A549 (cell line): ENCODE measurements around the gene YLPM1. TPM values are rescaled to one million over a fixed set of nuclear protein-coding genes. Genes with fewer than 3 reads are reported as not detected.

Experiments used
- ATAC-seq, 2 experiments: fragments of 200-7000 bp in 1 of 2; fragments of >200 bp in 1 of 2; cut with Nextera tagmentation in 1 of 2; cut with Tn5 transposase in 1 of 2; 3 replicates each; pipeline versions ENCODE4 v1.8.0 to v1.9.1; 2018 to 2020; ENCODE audit warnings: mild to moderate bottlenecking in 1 of 2, moderate library complexity in 1 of 2
- CTCF ChIA-PET: fragments of 300-600 bp; sonication (Branson Sonifier 250); formaldehyde crosslinking; extraction: SDS; loops from one replicate; lab custom pipeline; 2021; ENCODE audit warnings: antibody characterized with exemption, inconsistent platforms; lab: Yijun Ruan, JAX
- POLR2A ChIA-PET: fragments of 350-600 bp; formaldehyde crosslinking; extraction: SDS; loops from one replicate; lab custom pipeline; 2021; ENCODE audit warnings: antibody characterized with exemption, inconsistent platforms; lab: Yijun Ruan, JAX
- DNase-seq, 2 experiments: peaks; one replicate each; pipeline versions ENCODE4 v3.0.0 to v3.0.0-alpha.2; 2011 to 2016; ENCODE audit warnings: low read depth in 1 of 2, low spot score in 1 of 2
- FAIRE-seq: peaks from 2 replicates; lab custom pipeline; 2011; peaks lifted over from hg19 to GRCh38; lab: Jason Lieb, UNC
- H3K27ac ChIP-seq, 2 experiments: fragments of >200 bp; sonication (Bioruptor Twin); formaldehyde crosslinking; 3 replicates each; pipeline ENCODE4 v1.5.1; 2016 to 2017
- H3K4me1 ChIP-seq: fragments of >200 bp; sonication (Bioruptor Twin); formaldehyde crosslinking; 3 replicates; pipeline ENCODE4 v1.6.1; 2016
- H3K4me2 ChIP-seq: fragments of >200 bp; sonication (Bioruptor Twin); formaldehyde crosslinking; 3 replicates; pipeline ENCODE4 v1.6.1; 2016
- H3K4me3 ChIP-seq: fragments of >200 bp; sonication (Bioruptor Twin); formaldehyde crosslinking; 3 replicates; pipeline ENCODE4 v1.5.1; 2016
- H3K9me3 ChIP-seq: fragments of >200 bp; sonication (Bioruptor Twin); formaldehyde crosslinking; 3 replicates; pipeline ENCODE4 v1.6.1; 2016
- CEBPB ChIP-seq, 2 experiments: fragments of >200 bp in 1 of 2; sonication (Bioruptor Twin) in 1 of 2; formaldehyde crosslinking in 1 of 2; IDR thresholded peaks; 2 replicates each; pipeline ENCODE4 v1.6.1; 2012 to 2016
- CHD2 ChIP-seq: fragments of 150-350 bp; IDR thresholded peaks from 2 replicates; pipeline ENCODE4 v1.6.1; 2014; ENCODE audit warnings: low read length; ENCODE audit not compliant: partially characterized antibody
- ESRRA ChIP-seq: fragments of 150-350 bp; IDR thresholded peaks from 2 replicates; pipeline ENCODE4 v1.6.1; 2014; ENCODE audit warnings: mild to moderate bottlenecking, low read length, borderline replicate concordance
- FOSL2 ChIP-seq, 2 experiments: fragments of 450-650 bp in 1 of 2; fragments of >200 bp in 1 of 2; sonication (Bioruptor Twin) in 1 of 2; formaldehyde crosslinking; IDR thresholded peaks; 2 replicates each; pipeline versions ENCODE4 v1.5.0 to v1.6.1; 2016 to 2020; ENCODE audit warnings: mild to moderate bottlenecking in 1 of 2, moderate library complexity in 1 of 2
- GATA3 ChIP-seq: IDR thresholded peaks from 2 replicates; pipeline ENCODE4 v1.6.1; 2012; ENCODE audit warnings: borderline replicate concordance
- HMGXB4 ChIP-seq: fragments of 250-450 bp; sonication (Bioruptor Pico); IDR thresholded peaks from 2 replicates; pipeline ENCODE4 v1.5.0; 2021; ENCODE audit warnings: mild to moderate bottlenecking, moderate library complexity, borderline replicate concordance
- HOXA7 ChIP-seq: fragments of 250-450 bp; sonication (Bioruptor Pico); IDR thresholded peaks from 2 replicates; pipeline ENCODE4 v1.5.0; 2020; ENCODE audit warnings: mild to moderate bottlenecking, moderate library complexity
- HOXB13 ChIP-seq: fragments of 250-450 bp; sonication (Bioruptor Pico); IDR thresholded peaks from 2 replicates; pipeline ENCODE4 v1.5.0; 2020; ENCODE audit warnings: low read depth, mild to moderate bottlenecking, moderate library complexity
- HOXB5 ChIP-seq: fragments of 250-450 bp; sonication (Bioruptor Pico); IDR thresholded peaks from 2 replicates; pipeline ENCODE4 v1.5.0; 2020; ENCODE audit warnings: mild to moderate bottlenecking, moderate library complexity
- KDM5A ChIP-seq: fragments of 200-600 bp; sonication (generic); IDR thresholded peaks from 2 replicates; pipeline ENCODE4 v1.6.1; 2016; ENCODE audit warnings: antibody characterized with exemption, mild to moderate bottlenecking
- MAX ChIP-seq: IDR thresholded peaks from 2 replicates; pipeline ENCODE4 v1.6.1; 2012
- NFE2L2 ChIP-seq: fragments of 150-350 bp; conservative IDR thresholded peaks from 2 replicates; pipeline ENCODE4 v1.6.1; 2014; ENCODE audit warnings: low read length
- NR3C1 ChIP-seq: fragments of >200 bp; sonication (Bioruptor Twin); formaldehyde crosslinking; IDR thresholded peaks from 3 replicates; pipeline ENCODE4 v1.6.1; 2017
- PBX3 ChIP-seq: IDR thresholded peaks from 2 replicates; pipeline ENCODE4 v1.6.1; 2012
- POLR2AphosphoS2 ChIP-seq: conservative IDR thresholded peaks from 2 replicates; pipeline ENCODE4 v1.6.1; 2012; ENCODE audit warnings: low read length, improper control_type of control experiment, inconsistent platforms
- RAD21 ChIP-seq, 2 experiments: fragments of >200 bp in 1 of 2; sonication (Bioruptor Twin) in 1 of 2; formaldehyde crosslinking in 1 of 2; IDR thresholded peaks in 1 of 2; conservative IDR thresholded peaks in 1 of 2; 2 replicates in 1 of 2; 3 replicates in 1 of 2; pipeline ENCODE4 v1.6.1; 2012 to 2018; ENCODE audit warnings: inconsistent platforms in 1 of 2
- REST ChIP-seq: fragments of 200-600 bp; sonication (generic); IDR thresholded peaks from 2 replicates; pipeline ENCODE4 v1.6.1; 2016; ENCODE audit warnings: antibody characterized with exemption, mild to moderate bottlenecking, moderate library complexity
- TFCP2L1 ChIP-seq: fragments of 250-450 bp; sonication (Bioruptor Pico); IDR thresholded peaks from 2 replicates; pipeline ENCODE4 v1.5.0; 2021; ENCODE audit warnings: mild to moderate bottlenecking
- ZNF302 ChIP-seq: fragments of 250-450 bp; sonication (Bioruptor Pico); IDR thresholded peaks from 2 replicates; pipeline ENCODE4 v1.9.0; 2021; ENCODE audit warnings: inconsistent platforms, mild to moderate bottlenecking, moderate library complexity
- WGBS: methylation state at CpG from one replicate; pipeline ENCODE4 v1.1.6; 2017; ENCODE audit errors: missing lambda C conversion rate; 5-methylcytosine and 5-hydroxymethylcytosine counted together
- polyA plus RNA-seq, 4 experiments: library from polyadenylated mRNA; depleted of rRNA in 3 of 4; stranded (reverse); fragments of >200 nt; fragmentation: RNase III in 1 of 4; extraction: RNeasy Plus Mini Kit Qiagen cat#74134 plus additional on column Dnase treatment in 1 of 4; gene quantifications; 2 replicates in 3 of 4; 3 replicates in 1 of 4; pipeline ENCODE4 v1.2.3, GENCODE V29; 2011 to 2017

The YLPM1 gene
- polyA plus RNA-seq, 2 of the 4 experiments (the other 2 are of a cell fraction): 20.3 to 37.8 TPM

- no peak overlapping the region for H3K27ac ChIP-seq
- ATAC-seq (no peak), FAIRE-seq (no peak), DNase-seq (no peak)
- no peak for TF ChIP-seq HMGXB4
- TF ChIP-seq GATA3: no peak
- no peak for TF ChIP-seq CEBPB (IDR thresholded peaks at IDR 0.05)
- no peak for TF ChIP-seq TFCP2L1 (CRISPR knock-in tag)
- no peak for TF ChIP-seq ESRRA
- TF ChIP-seq HOXB13 (CRISPR knock-in tag): no peak
- no peak for TF ChIP-seq NR3C1
- TF ChIP-seq CHD2: no peak
- no peak for TF ChIP-seq RAD21 (conservative IDR thresholded peaks at IDR 0.05 in 1 of 2, IDR thresholded peaks at IDR 0.05 in 1 of 2)
- ChIA-PET CTCF (interaction anchor here (1.8 kb wide), 1 partner anchor 126 kb away, joined by 6 read pairs; no protein-coding TSS in a partner anchor), POLR2A (interaction anchor here (0.7 kb wide), 1 partner anchor 29 kb away, joined by 3 read pairs; no protein-coding TSS in a partner anchor)
- peaks cover 8% of the 10 kb centered on the region; the same call in 1 of the 3 replicates for H3K4me1 ChIP-seq
- H3K4me3 ChIP-seq: no peak overlapping the region
- no peak overlapping the region for H3K4me2 ChIP-seq
- no peaks in the 10 kb centered on the region for H3K9me3 ChIP-seq
- WGBS: 92% methylated on average over 4 of the region's 4 CpGs
Measured at GRCh38 chr14:74735125-74735524, 28.0 kb upstream of the YLPM1 start.

- no peak overlapping the region for H3K27ac ChIP-seq
- H3K4me1 ChIP-seq: peaks cover 8% of the 10 kb centered on the region; the same call in 1 of the 3 replicates
- no peaks in the 10 kb centered on the region for H3K9me3 ChIP-seq
- WGBS: 83% methylated on average over 4 of the region's 4 CpGs
- POLR2A ChIA-PET: interaction anchor here (0.6 kb wide), 1 partner anchor 30 kb away, joined by 4 read pairs; no protein-coding TSS in a partner anchor
- TF ChIP-seq MAX (no peak), FOSL2 (IDR thresholded peaks at IDR 0.05) (0 out of 2 replicates have a peak, but pooled peaks have one; percentile 21), FOSL2 (CRISPR knock-in tag; IDR thresholded peaks at IDR 0.05) (peak; percentile 27; the same call in 1 of the 2 replicates)
- DNase-seq: peak in 1 of 2 experiments; percentile 32
- CTCF ChIA-PET: interaction anchor here (0.7 to 1.4 kb wide), 4 partner anchors 18 to 170 kb away, joined by 3 to 4 read pairs (median 3); no protein-coding TSS in a partner anchor
- no peak overlapping the region for H3K4me3 ChIP-seq
- FAIRE-seq: no peak
- no peak overlapping the region for H3K4me2 ChIP-seq
- ATAC-seq: peak; percentile 47 to 54; a peak in 1 of 6 replicates
Measured at GRCh38 chr14:74737753-74738325, 25.3 kb upstream of the YLPM1 start.

- 80% methylated on average over 8 of the region's 8 CpGs for WGBS
- H3K4me3 ChIP-seq: no peak overlapping the region
- DNase-seq: peak in 1 of 2 experiments; percentile 16
- TF ChIP-seq CEBPB (IDR thresholded peaks at IDR 0.05) (peak in 1 of 2 experiments; percentile 23; a peak in 1 of 4 replicates), FOSL2 (IDR thresholded peaks at IDR 0.05) (no peak), FOSL2 (CRISPR knock-in tag; IDR thresholded peaks at IDR 0.05) (peak; percentile 62), HOXB5 (CRISPR knock-in tag) (no peak)
- peaks cover 8% of the 10 kb centered on the region; the same call in 1 of the 3 replicates for H3K4me1 ChIP-seq
- H3K9me3 ChIP-seq: no peaks in the 10 kb centered on the region
- FAIRE-seq: peak; percentile 43
- ATAC-seq: no peak
- no peak overlapping the region for H3K4me2 ChIP-seq
- H3K27ac ChIP-seq: no peak overlapping the region
- ChIA-PET CTCF (interaction anchor here (0.6 to 1.5 kb wide), 2 partner anchors 13 to 130 kb away, joined by 3 to 4 read pairs; no protein-coding TSS in a partner anchor), POLR2A (no interaction called here)
Measured at GRCh38 chr14:74739293-74740030, 23.7 kb upstream of the YLPM1 start.

GRCh38 chr14:74747237-74747636 lies 15.9 kb upstream of the YLPM1 start:
- 83% methylated on average over 2 of the region's 2 CpGs for WGBS
- Histone ChIP-seq H3K4me3 (no peak overlapping the region), H3K4me1 (no peaks in the 10 kb centered on the region), H3K4me2 (no peak overlapping the region), H3K27ac (no peak overlapping the region), H3K9me3 (0 out of 3 replicates have a peak, but pooled peaks cover 3% of the 10 kb centered on the region)
- CTCF ChIA-PET: interaction anchor here (0.6 kb wide), 1 partner anchor 25 kb away, joined by 3 read pairs; no protein-coding TSS in a partner anchor
- POLR2A ChIA-PET: no interaction called here
- DNase-seq: no peak
- FAIRE-seq: peak; percentile 88
- no peak for ATAC-seq
- TF ChIP-seq ZNF302 (CRISPR knock-in tag): no peak
- TF ChIP-seq REST: no peak
- TF ChIP-seq KDM5A: no peak
- no peak for TF ChIP-seq CHD2
- TF ChIP-seq NFE2L2: no peak
- TF ChIP-seq PBX3: no peak
- TF ChIP-seq HOXA7 (CRISPR knock-in tag): no peak
- no peak for TF ChIP-seq GATA3
- no peak for TF ChIP-seq POLR2AphosphoS2
- no peak for TF ChIP-seq HOXB13 (CRISPR knock-in tag)
